CD14-positive monocyte (primary cell): ENCODE data around the gene CYP19A1. TPM values are rescaled to one million over a fixed set of nuclear protein-coding genes. Genes with fewer than 3 reads are reported as not detected.

Experiments used
- DNase-seq, 3 donors: peaks; one replicate each; pipeline ENCODE4 v3.0.0-alpha.2; 2011 to 2022
- H2AFZ ChIP-seq: 2 replicates; pipeline ENCODE4 v1.6.0; 2012; ENCODE audit warnings: mild to moderate bottlenecking, low read depth, low read length, inconsistent platforms; ENCODE audit not compliant: insufficient read depth, poor library complexity, severe bottlenecking
- H3K27ac ChIP-seq, 2 donors: 1 replicate in 1 of 2; 2 replicates in 1 of 2; pipeline ENCODE4 v1.5.1; 2012 to 2013; ENCODE audit warnings: low read length in 2 of 2, control low read depth in 1 of 2, inconsistent platforms in 1 of 2, low read depth in 1 of 2, mild to moderate bottlenecking in 1 of 2
- H3K27me3 ChIP-seq, 2 donors: one replicate each; pipeline versions ENCODE4 v1.6.0 to v1.6.1; 2011 to 2013; ENCODE audit warnings: low read length in 2 of 2; ENCODE audit not compliant: control insufficient read depth in 2 of 2, insufficient read depth in 2 of 2
- H3K36me3 ChIP-seq, 2 donors: replicated peaks in 1 of 2; 1 replicate in 1 of 2; 2 replicates in 1 of 2; pipeline versions ENCODE4 v1.5.1 to v1.6.1; 2012 to 2013; ENCODE audit warnings: low read length in 2 of 2, control low read depth in 1 of 2, inconsistent platforms in 1 of 2, mild to moderate bottlenecking in 1 of 2; ENCODE audit not compliant: insufficient read depth in 2 of 2, control insufficient read depth in 1 of 2
- H3K4me1 ChIP-seq, 2 donors: 1 replicate in 1 of 2; 2 replicates in 1 of 2; pipeline versions ENCODE4 v1.5.1 to v1.6.1; 2012 to 2013; ENCODE audit warnings: low read length in 2 of 2, control low read depth in 1 of 2, inconsistent platforms in 1 of 2, mild to moderate bottlenecking in 1 of 2, moderate library complexity in 1 of 2; ENCODE audit not compliant: insufficient read depth in 2 of 2, control insufficient read depth in 1 of 2
- H3K4me2 ChIP-seq: replicated peaks from 2 replicates; pipeline ENCODE3; 2012; ENCODE audit warnings: low read length, moderate library complexity, mild to moderate bottlenecking; ENCODE audit not compliant: poor library complexity, severe bottlenecking; ENCODE audit errors: extremely low read depth
- H3K4me3 ChIP-seq, 3 experiments: fragments of 200-600 bp in 1 of 3; sonication (generic) in 1 of 3; replicated peaks in 1 of 3; 1 replicate in 2 of 3; 2 replicates in 1 of 3; pipeline ENCODE4 v1.5.1; 2011 to 2013; ENCODE audit warnings: low read length in 3 of 3, mild to moderate bottlenecking in 3 of 3, control low read depth in 2 of 3, low read depth in 2 of 3, inconsistent platforms in 1 of 3, moderate library complexity in 1 of 3
- H3K79me2 ChIP-seq: 2 replicates; pipeline ENCODE4 v1.6.0; 2012; ENCODE audit warnings: mild to moderate bottlenecking, control low read depth, inconsistent platforms, low read length, moderate library complexity; ENCODE audit not compliant: insufficient read depth
- H3K9ac ChIP-seq: 2 replicates; pipeline ENCODE4 v1.6.0; 2017; ENCODE audit warnings: low read length, mild to moderate bottlenecking; ENCODE audit not compliant: insufficient read depth, poor library complexity, severe bottlenecking
- H3K9me3 ChIP-seq, 2 donors: replicated peaks in 1 of 2; 1 replicate in 1 of 2; 2 replicates in 1 of 2; pipeline versions ENCODE4 v1.5.1 to v1.6.1; 2012 to 2013; ENCODE audit warnings: low read length in 2 of 2, control low read depth in 1 of 2; ENCODE audit not compliant: control insufficient read depth in 1 of 2, insufficient read depth in 1 of 2
- H4K20me1 ChIP-seq: 2 replicates; pipeline ENCODE4 v1.6.0; 2012; ENCODE audit warnings: mild to moderate bottlenecking, low read length, control low read depth, moderate library complexity; ENCODE audit not compliant: insufficient read depth
- H3K27ac Mint-ChIP-seq, 7 donors: one replicate each; pipeline ENCODE4 v1.8.0; 2020; ENCODE audit warnings: mild to moderate bottlenecking in 7 of 7, mixed read lengths in 7 of 7, moderate library complexity in 6 of 7, inconsistent platforms in 2 of 7
- H3K27me3 Mint-ChIP-seq, 3 donors: one replicate each; pipeline ENCODE4 v1.8.0; 2021 to 2022; ENCODE audit warnings: low read depth in 3 of 3, mild to moderate bottlenecking in 3 of 3, mixed read lengths in 3 of 3, moderate library complexity in 3 of 3, inconsistent platforms in 1 of 3
- H3K36me3 Mint-ChIP-seq, 2 donors: one replicate each; pipeline ENCODE4 v1.8.0; 2020; ENCODE audit warnings: mixed read lengths in 2 of 2, inconsistent platforms in 1 of 2, mild to moderate bottlenecking in 1 of 2
- H3K4me1 Mint-ChIP-seq: one replicate; pipeline ENCODE4 v1.8.0; 2020; ENCODE audit warnings: mild to moderate bottlenecking, mixed read lengths
- H3K4me3 Mint-ChIP-seq, 2 donors: one replicate each; pipeline ENCODE4 v1.8.0; 2020; ENCODE audit warnings: mild to moderate bottlenecking in 2 of 2, mixed read lengths in 2 of 2, moderate library complexity in 1 of 2
- H3K9me3 Mint-ChIP-seq, 7 donors: one replicate each; pipeline ENCODE4 v1.8.0; 2020 to 2022; ENCODE audit warnings: mixed read lengths in 7 of 7, mild to moderate bottlenecking in 6 of 7, moderate library complexity in 6 of 7, inconsistent platforms in 2 of 7
- CTCF ChIP-seq: fragments of 200-600 bp; IDR thresholded peaks from one replicate; pipeline ENCODE4 v1.8.0; 2022; ENCODE audit warnings: antibody characterized with exemption, mild to moderate bottlenecking
- WGBS: methylation state at CpG from one replicate; pipeline ENCODE4 v1.1.5; 2013; ENCODE audit warnings: missing lambda C conversion rate; ENCODE audit not compliant: insufficient coverage; 5-methylcytosine and 5-hydroxymethylcytosine counted together
- intact Hi-C, 2 donors: fragments of 100-400 bp; cut with micrococcal nuclease; formaldehyde crosslinking; loops; one replicate each; pipeline versions ENCODE4 v1.15.0 to v1.15.1; 2023
- polyA plus RNA-seq, 3 donors: library from polyadenylated mRNA; depleted of rRNA in 1 of 3; unstranded in 2 of 3; stranded (reverse) in 1 of 3; fragments of 300-500 nt in 2 of 3; fragments of >200 nt in 1 of 3; fragmentation: Illumina TruSeq in 2 of 3; gene quantifications; 1 replicate in 2 of 3; 2 replicates in 1 of 3; pipeline ENCODE4 v1.2.3, GENCODE V29; 2012 to 2021

CYP19A1 gene
- polyA plus RNA-seq, 3 donors, result not detected

- intact Hi-C loops, result no loop called here
- H3K27me3 Mint-ChIP-seq, result peaks cover 1 to 8% (median 4%) of the 10 kb centered on the region in 3 donors
- DNase-seq, result no peak
- Histone ChIP-seq H3K27me3 (no peaks in the 10 kb centered on the region), H3K27ac (no peak overlapping the region), H3K36me3 (no peaks in the 10 kb centered on the region), H4K20me1 (no peaks in the 10 kb centered on the region), H3K9ac (no peak overlapping the region), H3K79me2 (no peaks in the 10 kb centered on the region), H3K4me1 (no peaks in the 10 kb centered on the region), H2AFZ (no peak overlapping the region), H3K9me3 (no peaks in the 10 kb centered on the region), H3K4me3 (no peak overlapping the region), H3K4me2 (no peak overlapping the region)
- no peaks in the 10 kb centered on the region for H3K36me3 Mint-ChIP-seq
- whole genome bisulfite sequencing, result 100% methylated on average over 2 of the region's 4 CpGs
- no peak for TF ChIP-seq CTCF
- peaks cover 2% of the 10 kb centered on the region for H3K4me1 Mint-ChIP-seq
- H3K4me3 Mint-ChIP-seq, result no peak overlapping the region
- peaks cover 0 to 9% (median 7%) of the 10 kb centered on the region in 7 donors for H3K9me3 Mint-ChIP-seq
- H3K27ac Mint-ChIP-seq, result no peak overlapping the region
These were observed 47.7 kb downstream of the CYP19A1 start for GRCh38 chr15:51290720-51291119.

GRCh38 chr15:51289290-51289689 is 49.1 kb downstream of the CYP19A1 start:
- intact Hi-C loops, result loop anchor here (10.0 kb wide), 1 partner anchor 124 kb away; no protein-coding TSS in a partner anchor
- H3K4me3 ChIP-seq, result no peak overlapping the region
- H2AFZ ChIP-seq, result no peak overlapping the region
- no peak for TF ChIP-seq CTCF
- H3K4me1 ChIP-seq, result no peaks in the 10 kb centered on the region
- H3K27me3 ChIP-seq, result no peaks in the 10 kb centered on the region
- H3K36me3 ChIP-seq, result no peaks in the 10 kb centered on the region
- H3K9me3 ChIP-seq, result no peaks in the 10 kb centered on the region
- Mint-ChIP-seq H3K9me3 (peaks cover 0 to 9% (median 7%) of the 10 kb centered on the region in 7 donors), H3K36me3 (no peaks in the 10 kb centered on the region), H3K27ac (no peak overlapping the region), H3K4me3 (no peak overlapping the region), H3K27me3 (peaks cover 1 to 7% (median 4%) of the 10 kb centered on the region in 3 donors), H3K4me1 (peaks cover 2% of the 10 kb centered on the region)
- H3K27ac ChIP-seq, result no peak overlapping the region
- H4K20me1 ChIP-seq, result no peaks in the 10 kb centered on the region
- no peak overlapping the region for H3K9ac ChIP-seq
- DNase-seq, result no peak
- H3K4me2 ChIP-seq, result no peak overlapping the region
- WGBS, result 100% methylated on average over 1 of the region's 1 CpG
- no peaks in the 10 kb centered on the region for H3K79me2 ChIP-seq
